GM23338 (cell line): ENCODE measurements around the gene CTTN. TPM values are rescaled to one million over a fixed set of nuclear protein-coding genes. Genes with fewer than 3 reads are reported as not detected.

Experiments
- ATAC-seq: fragments of 200-7000 bp; cut with Tn5 transposase; 3 replicates; pipeline ENCODE4 v1.9.1; 2020
- DNase-seq: peaks from one replicate; pipeline ENCODE4 v3.0.0-alpha.2; 2015; ENCODE audit warnings: low spot score
- H2AFZ ChIP-seq: fragments of 200-600 bp; sonication (generic); 2 replicates; pipeline ENCODE4 v1.8.0; 2016; ENCODE audit warnings: antibody characterized with exemption, mild to moderate bottlenecking, moderate library complexity
- H3F3A ChIP-seq: fragments of 200-600 bp; sonication (generic); replicated peaks from 2 replicates; pipeline ENCODE4 v1.8.0; 2017; ENCODE audit warnings: antibody characterized with exemption, mixed run types, low read depth
- H3K27ac ChIP-seq: fragments of 200-600 bp; sonication (generic); 2 replicates; pipeline ENCODE4 v1.6.1; 2016; ENCODE audit warnings: low read depth
- H3K27me3 ChIP-seq: fragments of 200-600 bp; sonication (generic); 2 replicates; pipeline ENCODE4 v1.8.0; 2016; ENCODE audit warnings: mild to moderate bottlenecking, mixed run types, moderate library complexity; ENCODE audit not compliant: insufficient read depth
- H3K36me3 ChIP-seq: fragments of 200-600 bp; sonication (generic); 2 replicates; pipeline ENCODE4 v1.8.0; 2016; ENCODE audit warnings: mild to moderate bottlenecking; ENCODE audit not compliant: insufficient read depth
- H3K4me1 ChIP-seq: fragments of 200-600 bp; sonication (generic); 2 replicates; pipeline ENCODE4 v1.8.0; 2016; ENCODE audit warnings: mild to moderate bottlenecking, moderate library complexity; ENCODE audit not compliant: insufficient read depth
- H3K4me2 ChIP-seq: fragments of 200-600 bp; sonication (generic); 2 replicates; pipeline ENCODE4 v1.7.1; 2017; ENCODE audit warnings: mixed run types
- H3K4me3 ChIP-seq: fragments of 200-600 bp; sonication (generic); 2 replicates; pipeline ENCODE4 v1.6.1; 2016; ENCODE audit warnings: mixed run types
- H3K79me2 ChIP-seq: fragments of 200-600 bp; sonication (generic); replicated peaks from 2 replicates; pipeline ENCODE4 v1.8.0; 2017; ENCODE audit warnings: mild to moderate bottlenecking; ENCODE audit not compliant: insufficient read depth
- H3K9me2 ChIP-seq: fragments of 200-600 bp; sonication (generic); 2 replicates; pipeline ENCODE4 v1.8.0; 2017; ENCODE audit not compliant: insufficient read depth
- H4K20me1 ChIP-seq: fragments of 200-600 bp; sonication (generic); replicated peaks from 2 replicates; pipeline ENCODE4 v1.8.0; 2017; ENCODE audit warnings: mild to moderate bottlenecking; ENCODE audit not compliant: insufficient read depth
- H3K27ac Mint-ChIP-seq: 2 replicates; pipeline ENCODE4 v1.8.0; 2020; ENCODE audit warnings: inconsistent platforms, mild to moderate bottlenecking, moderate library complexity, mixed read lengths
- H3K27me3 Mint-ChIP-seq: 3 replicates; pipeline ENCODE4 v1.8.0; 2022; ENCODE audit warnings: low read depth, mild to moderate bottlenecking, moderate library complexity, mixed read lengths, inconsistent platforms; ENCODE audit not compliant: insufficient read depth, poor library complexity
- H3K36me3 Mint-ChIP-seq: 3 replicates; pipeline ENCODE4 v1.8.0; 2021; ENCODE audit warnings: low read depth, mild to moderate bottlenecking, inconsistent platforms, moderate library complexity, mixed read lengths
- H3K4me1 Mint-ChIP-seq: 3 replicates; pipeline ENCODE4 v1.8.0; 2020; ENCODE audit warnings: mild to moderate bottlenecking, inconsistent platforms, mixed read lengths
- H3K4me3 Mint-ChIP-seq: 3 replicates; pipeline ENCODE4 v1.8.0; 2021; ENCODE audit warnings: moderate library complexity, mild to moderate bottlenecking, inconsistent platforms, mixed read lengths
- H3K9me3 Mint-ChIP-seq: 3 replicates; pipeline ENCODE4 v1.8.0; 2020; ENCODE audit warnings: moderate library complexity, mild to moderate bottlenecking, inconsistent platforms, mixed read lengths
- CREB1 ChIP-seq: fragments of 250-450 bp; sonication (Bioruptor Pico); IDR thresholded peaks from 2 replicates; pipeline ENCODE4 v1.5.0; 2020; ENCODE audit warnings: low read depth, mild to moderate bottlenecking, moderate library complexity
- ETS1 ChIP-seq: IDR thresholded peaks from 2 replicates; pipeline ENCODE4 v1.6.1; 2016; ENCODE audit warnings: antibody characterized with exemption
- EZH2 ChIP-seq: fragments of 200-600 bp; sonication (generic); IDR thresholded peaks from one replicate; pipeline ENCODE4 v1.8.0; 2017; ENCODE audit warnings: antibody characterized with exemption, mild to moderate bottlenecking, low read depth; ENCODE audit not compliant: unreplicated experiment
- EZH2phosphoT487 ChIP-seq: fragments of 200-600 bp; sonication (generic); IDR thresholded peaks from one replicate; pipeline ENCODE4 v1.8.1; 2018; ENCODE audit warnings: antibody characterized with exemption; ENCODE audit not compliant: unreplicated experiment
- JUNB ChIP-seq: IDR thresholded peaks from one replicate; pipeline ENCODE4 v1.6.1; 2016; ENCODE audit warnings: antibody characterized with exemption; ENCODE audit not compliant: unreplicated experiment
- NANOG ChIP-seq: IDR thresholded peaks from 2 replicates; pipeline ENCODE4 v1.6.1; 2016; ENCODE audit warnings: antibody characterized with exemption, borderline replicate concordance
- POLR2AphosphoS5 ChIP-seq: IDR thresholded peaks from 2 replicates; pipeline ENCODE4 v1.6.1; 2016; ENCODE audit warnings: antibody characterized with exemption, low read depth
- REST ChIP-seq: IDR thresholded peaks from one replicate; pipeline ENCODE4 v1.6.1; 2018; ENCODE audit warnings: antibody characterized with exemption; ENCODE audit not compliant: unreplicated experiment
- STAT1 ChIP-seq: IDR thresholded peaks from one replicate; pipeline ENCODE4 v1.6.1; 2016; ENCODE audit warnings: antibody characterized with exemption; ENCODE audit not compliant: unreplicated experiment
- ZNF114 ChIP-seq: fragments of 250-450 bp; sonication (Bioruptor Pico); IDR thresholded peaks from 2 replicates; pipeline ENCODE4 v1.5.0; 2020; ENCODE audit warnings: mild to moderate bottlenecking, moderate library complexity
- ZNF331 ChIP-seq: fragments of 250-450 bp; sonication (Bioruptor Pico); IDR thresholded peaks from 2 replicates; pipeline ENCODE4 v1.5.0; 2020; ENCODE audit warnings: low read depth, mild to moderate bottlenecking, moderate library complexity
- polyA plus RNA-seq: library from polyadenylated mRNA; unstranded; fragments of >200 nt; fragmentation: Nextera tagmentation; extraction: Ambion mirVana; gene quantifications from 2 replicates; pipeline ENCODE4 v1.2.1, GENCODE V29; 2016
- total RNA-seq: library from RNA; depleted of rRNA; stranded (reverse); fragments of >200 nt; shearing (Covaris generic); gene quantifications from 2 replicates; pipeline ENCODE4 v1.2.3, GENCODE V29; 2014
- TF ChIP-seq, protein P1 (sequence below), 2 experiments: fragments of 200-600 bp in 1 of 2; sonication (generic) in 1 of 2; conservative IDR thresholded peaks; 2 replicates each; pipeline versions ENCODE4 v1.5.1 to v1.6.1; 2016 to 2017; ENCODE audit warnings: antibody characterized with exemption in 2 of 2, low read depth in 2 of 2, mild to moderate bottlenecking in 2 of 2, moderate library complexity in 1 of 2
- TF ChIP-seq, protein P2 (sequence below): fragments of 250-450 bp; sonication (Bioruptor Pico); IDR thresholded peaks from 2 replicates; pipeline ENCODE4 v1.5.0; 2020; ENCODE audit warnings: mild to moderate bottlenecking, moderate library complexity

The CTTN gene
- total and polyA plus RNA-seq, 2 experiments from 2014 or later: 163 to 343 TPM

DNA sequence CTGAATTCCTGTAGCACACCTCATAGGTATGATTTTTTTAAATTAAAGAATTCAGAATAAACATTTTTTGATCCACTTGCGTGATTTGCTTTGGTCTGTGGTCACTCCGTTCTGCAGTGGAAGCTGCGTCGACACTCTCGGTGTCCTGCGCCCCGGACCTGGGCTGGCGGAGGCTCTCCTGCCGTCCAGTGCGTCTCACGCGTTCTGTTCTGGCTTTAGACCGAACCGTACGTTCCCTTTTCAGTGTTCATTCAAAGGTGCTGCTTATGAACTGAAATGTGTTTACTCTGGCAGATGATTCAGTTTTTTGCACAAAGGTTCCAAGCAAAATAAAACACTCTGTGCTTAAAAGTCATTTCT lies 38.2 kb downstream of the CTTN start:
- no peaks in the 10 kb centered on the region for H3K79me2 ChIP-seq
- peaks cover 7% of the 10 kb centered on the region for H3K4me1 Mint-ChIP-seq
- no peak overlapping the region for H3K4me2 ChIP-seq
- no peaks in the 10 kb centered on the region for H3K9me2 ChIP-seq
- H3K27ac ChIP-seq: no peak overlapping the region
- no peak overlapping the region for H2AFZ ChIP-seq
- DNase-seq (no peak), ATAC-seq (no peak)
- H3K27ac Mint-ChIP-seq: no peak overlapping the region
- H3K4me3 ChIP-seq: no peak overlapping the region
- H3K36me3 Mint-ChIP-seq: peaks cover 91% of the 10 kb centered on the region
- peaks cover 22% of the 10 kb centered on the region; the same call in 1 of the 2 replicates for H3K36me3 ChIP-seq
- no peak for TF ChIP-seq ZNF331
- TF ChIP-seq ZNF114 (CRISPR knock-in tag): no peak
- no peak for TF ChIP-seq STAT1
- TF ChIP-seq POLR2AphosphoS5: no peak
- TF ChIP-seq EZH2: no peak
- TF ChIP-seq REST: no peak
- TF ChIP-seq, protein P1, sequence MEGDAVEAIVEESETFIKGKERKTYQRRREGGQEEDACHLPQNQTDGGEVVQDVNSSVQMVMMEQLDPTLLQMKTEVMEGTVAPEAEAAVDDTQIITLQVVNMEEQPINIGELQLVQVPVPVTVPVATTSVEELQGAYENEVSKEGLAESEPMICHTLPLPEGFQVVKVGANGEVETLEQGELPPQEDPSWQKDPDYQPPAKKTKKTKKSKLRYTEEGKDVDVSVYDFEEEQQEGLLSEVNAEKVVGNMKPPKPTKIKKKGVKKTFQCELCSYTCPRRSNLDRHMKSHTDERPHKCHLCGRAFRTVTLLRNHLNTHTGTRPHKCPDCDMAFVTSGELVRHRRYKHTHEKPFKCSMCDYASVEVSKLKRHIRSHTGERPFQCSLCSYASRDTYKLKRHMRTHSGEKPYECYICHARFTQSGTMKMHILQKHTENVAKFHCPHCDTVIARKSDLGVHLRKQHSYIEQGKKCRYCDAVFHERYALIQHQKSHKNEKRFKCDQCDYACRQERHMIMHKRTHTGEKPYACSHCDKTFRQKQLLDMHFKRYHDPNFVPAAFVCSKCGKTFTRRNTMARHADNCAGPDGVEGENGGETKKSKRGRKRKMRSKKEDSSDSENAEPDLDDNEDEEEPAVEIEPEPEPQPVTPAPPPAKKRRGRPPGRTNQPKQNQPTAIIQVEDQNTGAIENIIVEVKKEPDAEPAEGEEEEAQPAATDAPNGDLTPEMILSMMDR (conservative IDR thresholded peaks at IDR 0.05; ENCODE audit: low read depth in 2 of 2): no peak
- TF ChIP-seq NANOG: no peak
- no peak for TF ChIP-seq CREB1 (CRISPR knock-in tag)
- no peak for TF ChIP-seq ETS1
- TF ChIP-seq EZH2phosphoT487: no peak
- no peak for TF ChIP-seq JUNB
- TF ChIP-seq, protein P2, sequence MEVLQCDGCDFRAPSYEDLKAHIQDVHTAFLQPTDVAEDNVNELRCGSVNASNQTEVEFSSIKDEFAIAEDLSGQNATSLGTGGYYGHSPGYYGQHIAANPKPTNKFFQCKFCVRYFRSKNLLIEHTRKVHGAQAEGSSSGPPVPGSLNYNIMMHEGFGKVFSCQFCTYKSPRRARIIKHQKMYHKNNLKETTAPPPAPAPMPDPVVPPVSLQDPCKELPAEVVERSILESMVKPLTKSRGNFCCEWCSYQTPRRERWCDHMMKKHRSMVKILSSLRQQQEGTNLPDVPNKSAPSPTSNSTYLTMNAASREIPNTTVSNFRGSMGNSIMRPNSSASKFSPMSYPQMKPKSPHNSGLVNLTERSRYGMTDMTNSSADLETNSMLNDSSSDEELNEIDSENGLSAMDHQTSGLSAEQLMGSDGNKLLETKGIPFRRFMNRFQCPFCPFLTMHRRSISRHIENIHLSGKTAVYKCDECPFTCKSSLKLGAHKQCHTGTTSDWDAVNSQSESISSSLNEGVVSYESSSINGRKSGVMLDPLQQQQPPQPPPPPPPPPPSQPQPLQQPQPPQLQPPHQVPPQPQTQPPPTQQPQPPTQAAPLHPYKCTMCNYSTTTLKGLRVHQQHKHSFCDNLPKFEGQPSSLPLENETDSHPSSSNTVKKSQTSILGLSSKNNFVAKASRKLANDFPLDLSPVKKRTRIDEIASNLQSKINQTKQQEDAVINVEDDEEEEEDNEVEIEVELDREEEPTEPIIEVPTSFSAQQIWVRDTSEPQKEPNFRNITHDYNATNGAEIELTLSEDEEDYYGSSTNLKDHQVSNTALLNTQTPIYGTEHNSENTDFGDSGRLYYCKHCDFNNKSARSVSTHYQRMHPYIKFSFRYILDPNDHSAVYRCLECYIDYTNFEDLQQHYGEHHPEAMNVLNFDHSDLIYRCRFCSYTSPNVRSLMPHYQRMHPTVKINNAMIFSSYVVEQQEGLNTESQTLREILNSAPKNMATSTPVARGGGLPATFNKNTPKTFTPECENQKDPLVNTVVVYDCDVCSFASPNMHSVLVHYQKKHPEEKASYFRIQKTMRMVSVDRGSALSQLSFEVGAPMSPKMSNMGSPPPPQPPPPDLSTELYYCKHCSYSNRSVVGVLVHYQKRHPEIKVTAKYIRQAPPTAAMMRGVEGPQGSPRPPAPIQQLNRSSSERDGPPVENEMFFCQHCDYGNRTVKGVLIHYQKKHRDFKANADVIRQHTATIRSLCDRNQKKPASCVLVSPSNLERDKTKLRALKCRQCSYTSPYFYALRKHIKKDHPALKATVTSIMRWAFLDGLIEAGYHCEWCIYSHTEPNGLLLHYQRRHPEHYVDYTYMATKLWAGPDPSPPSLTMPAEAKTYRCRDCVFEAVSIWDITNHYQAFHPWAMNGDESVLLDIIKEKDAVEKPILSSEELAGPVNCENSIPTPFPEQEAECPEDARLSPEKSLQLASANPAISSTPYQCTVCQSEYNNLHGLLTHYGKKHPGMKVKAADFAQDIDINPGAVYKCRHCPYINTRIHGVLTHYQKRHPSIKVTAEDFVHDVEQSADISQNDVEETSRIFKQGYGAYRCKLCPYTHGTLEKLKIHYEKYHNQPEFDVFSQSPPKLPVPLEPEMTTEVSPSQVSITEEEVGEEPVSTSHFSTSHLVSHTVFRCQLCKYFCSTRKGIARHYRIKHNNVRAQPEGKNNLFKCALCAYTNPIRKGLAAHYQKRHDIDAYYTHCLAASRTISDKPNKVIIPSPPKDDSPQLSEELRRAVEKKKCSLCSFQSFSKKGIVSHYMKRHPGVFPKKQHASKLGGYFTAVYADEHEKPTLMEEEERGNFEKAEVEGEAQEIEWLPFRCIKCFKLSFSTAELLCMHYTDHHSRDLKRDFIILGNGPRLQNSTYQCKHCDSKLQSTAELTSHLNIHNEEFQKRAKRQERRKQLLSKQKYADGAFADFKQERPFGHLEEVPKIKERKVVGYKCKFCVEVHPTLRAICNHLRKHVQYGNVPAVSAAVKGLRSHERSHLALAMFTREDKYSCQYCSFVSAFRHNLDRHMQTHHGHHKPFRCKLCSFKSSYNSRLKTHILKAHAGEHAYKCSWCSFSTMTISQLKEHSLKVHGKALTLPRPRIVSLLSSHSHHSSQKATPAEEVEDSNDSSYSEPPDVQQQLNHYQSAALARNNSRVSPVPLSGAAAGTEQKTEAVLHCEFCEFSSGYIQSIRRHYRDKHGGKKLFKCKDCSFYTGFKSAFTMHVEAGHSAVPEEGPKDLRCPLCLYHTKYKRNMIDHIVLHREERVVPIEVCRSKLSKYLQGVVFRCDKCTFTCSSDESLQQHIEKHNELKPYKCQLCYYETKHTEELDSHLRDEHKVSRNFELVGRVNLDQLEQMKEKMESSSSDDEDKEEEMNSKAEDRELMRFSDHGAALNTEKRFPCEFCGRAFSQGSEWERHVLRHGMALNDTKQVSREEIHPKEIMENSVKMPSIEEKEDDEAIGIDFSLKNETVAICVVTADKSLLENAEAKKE (CRISPR knock-in tag): no peak
- peaks cover 5% of the 10 kb centered on the region; the same call in 1 of the 2 replicates for H4K20me1 ChIP-seq
- H3K27me3 ChIP-seq: no peaks in the 10 kb centered on the region
- H3K4me1 ChIP-seq: no peaks in the 10 kb centered on the region
- H3K9me3 Mint-ChIP-seq: peaks cover 5% of the 10 kb centered on the region; the same call in 2 of the 3 replicates
- H3F3A ChIP-seq: no peaks in the 10 kb centered on the region
- H3K27me3 Mint-ChIP-seq: peaks cover 6% of the 10 kb centered on the region
- no peak overlapping the region for H3K4me3 Mint-ChIP-seq
